ENCODE data around the gene SPAST. TPM values are rescaled to one million over a fixed set of nuclear protein-coding genes. Genes with fewer than 3 reads are reported as not detected.

SPAST gene
- total RNA-seq, 1 experiment from 2014 or later: 20.4 TPM

GRCh38 chr2:32060266-32060665, 3.1 kb upstream of the SPAST start:
- no peak for TF ChIP-seq CTCF (IDR thresholded peaks at IDR 0.05; ENCODE audit: unreplicated experiment)
- Mint-ChIP-seq H3K36me3 (ENCODE audit: insufficient read depth, unreplicated experiment) (peaks cover 6% of the 10 kb centered on the region), H3K27ac (ENCODE audit: low read depth, unreplicated experiment) (no peak overlapping the region), H3K4me3 (ENCODE audit: unreplicated experiment) (no peak overlapping the region), H3K9me3 (ENCODE audit: unreplicated experiment) (no peaks in the 10 kb centered on the region), H3K4me1 (ENCODE audit: insufficient read depth, unreplicated experiment) (peaks cover 9% of the 10 kb centered on the region), H3K27me3 (ENCODE audit: insufficient read depth, unreplicated experiment) (no peaks in the 10 kb centered on the region)
- POLR2A ChIA-PET: no interaction called here
- DNase-seq (ENCODE audit: unreplicated experiment): no peak
- intact Hi-C loops (cut with micrococcal nuclease): loop anchor here (5.0 to 10.0 kb wide), 2 partner anchors 105 to 648 kb away; partner anchors contain the start of genes SLC30A6 and XDH
- no TSS peak for BruUV-seq (replicated peaks)
- CTCF ChIA-PET: no interaction called here

- Mint-ChIP-seq H3K9me3 (ENCODE audit: unreplicated experiment) (no peaks in the 10 kb centered on the region), H3K4me1 (ENCODE audit: insufficient read depth, unreplicated experiment) (peaks cover 16% of the 10 kb centered on the region), H3K36me3 (ENCODE audit: insufficient read depth, unreplicated experiment) (peaks cover 7% of the 10 kb centered on the region), H3K27ac (ENCODE audit: low read depth, unreplicated experiment) (no peak overlapping the region), H3K27me3 (ENCODE audit: insufficient read depth, unreplicated experiment) (no peaks in the 10 kb centered on the region), H3K4me3 (ENCODE audit: unreplicated experiment) (no peak overlapping the region)
- BruUV-seq (replicated peaks): no TSS peak
- intact Hi-C loops (cut with micrococcal nuclease): loop anchor here (5.0 to 10.0 kb wide), 2 partner anchors 103 to 649 kb away; partner anchors contain the start of genes SLC30A6 and XDH
- ChIA-PET POLR2A (interaction anchor here (3.3 to 5.8 kb wide), 2 partner anchors 22 to 104 kb away, joined by 43 to 129 read pairs; partner anchors contain the start of genes DPY30 and SLC30A6), CTCF (no interaction called here)
- no peak for TF ChIP-seq CTCF (IDR thresholded peaks at IDR 0.05; ENCODE audit: unreplicated experiment)
- no peak for DNase-seq (ENCODE audit: unreplicated experiment)
These were observed 1.9 kb upstream of the SPAST start for GRCh38 chr2:32061430-32061829.

GRCh38 chr2:32061973-32062861, 1.1 kb upstream of the SPAST start:
- peak; percentile 30 for DNase-seq (ENCODE audit: unreplicated experiment)
- peaks cover 14% of the 10 kb centered on the region for H3K36me3 Mint-ChIP-seq (ENCODE audit: insufficient read depth, unreplicated experiment)
- H3K4me3 Mint-ChIP-seq (ENCODE audit: unreplicated experiment): peak overlapping the region; percentile 98
- H3K27me3 Mint-ChIP-seq (ENCODE audit: insufficient read depth, unreplicated experiment): no peaks in the 10 kb centered on the region
- intact Hi-C loops (cut with micrococcal nuclease): loop anchor here (2.0 to 10.0 kb wide), 3 partner anchors 51 to 650 kb away; partner anchors contain the start of genes MEMO1, SLC30A6 and XDH
- no peaks in the 10 kb centered on the region for H3K9me3 Mint-ChIP-seq (ENCODE audit: unreplicated experiment)
- TF ChIP-seq CTCF (IDR thresholded peaks at IDR 0.05; ENCODE audit: unreplicated experiment): no peak
- ChIA-PET CTCF (interaction anchor here (0.6 to 0.7 kb wide), 3 partner anchors 96 to 886 kb away, joined by 3 to 5 read pairs (median 3); no protein-coding TSS in a partner anchor), POLR2A (interaction anchor here (0.7 to 5.8 kb wide), 11 partner anchors 8 to 294 kb away, joined by 3 to 129 read pairs (median 5); partner anchors contain the start of genes DPY30 and SLC30A6)
- BruUV-seq (replicated peaks): no TSS peak
- H3K4me1 Mint-ChIP-seq (ENCODE audit: insufficient read depth, unreplicated experiment): peaks cover 16% of the 10 kb centered on the region
- peak overlapping the region; percentile 94 for H3K27ac Mint-ChIP-seq (ENCODE audit: low read depth, unreplicated experiment)

- no peak for TF ChIP-seq CTCF (IDR thresholded peaks at IDR 0.05; ENCODE audit: unreplicated experiment)
- peak; percentile 14 for DNase-seq (ENCODE audit: unreplicated experiment)
- Mint-ChIP-seq H3K9me3 (ENCODE audit: unreplicated experiment) (no peaks in the 10 kb centered on the region), H3K27ac (ENCODE audit: low read depth, unreplicated experiment) (peak overlapping the region; percentile 94), H3K36me3 (ENCODE audit: insufficient read depth, unreplicated experiment) (peaks cover 23% of the 10 kb centered on the region), H3K4me3 (ENCODE audit: unreplicated experiment) (peak overlapping the region; percentile 98), H3K4me1 (ENCODE audit: insufficient read depth, unreplicated experiment) (peaks cover 16% of the 10 kb centered on the region), H3K27me3 (ENCODE audit: insufficient read depth, unreplicated experiment) (no peaks in the 10 kb centered on the region)
- ChIA-PET CTCF (interaction anchor here (0.6 to 2.2 kb wide), 6 partner anchors 56 to 730 kb away, joined by 3 to 7 read pairs (median 4); partner anchors contain the start of gene SLC30A6), POLR2A (interaction anchor here (0.6 to 5.8 kb wide), 16 partner anchors 9 to 1347 kb away, joined by 3 to 129 read pairs (median 4); partner anchors contain the start of genes DPY30, MEMO1 and SLC30A6)
- BruUV-seq (replicated peaks): no TSS peak
- intact Hi-C loops (cut with micrococcal nuclease): loop anchor here (5.0 to 10.0 kb wide), 2 partner anchors 101 to 652 kb away; partner anchors contain the start of genes SLC30A6 and XDH
These were observed 755 bp downstream of the SPAST start for GRCh38 chr2:32064021-32064601.

All from MCF 10A (cell line).